KOPT-K1 (cell line): ENCODE measurements around the gene ALOXE3.
A peak's percentile ranks its signal among the peaks of the same experiment; 100 is the strongest.

Experiments used
- H3K27ac ChIP-seq: fragments of 200-600 bp; sonication (generic); 2 replicates; pipeline ENCODE4 v1.5.1; 2016; ENCODE audit warnings: antibody characterized with exemption, mild to moderate bottlenecking, low read depth, low read length; ENCODE audit not compliant: poor library complexity, severe bottlenecking
- H3K36me3 ChIP-seq: fragments of 200-600 bp; sonication (generic); 2 replicates; pipeline ENCODE4 v1.5.1; 2017; ENCODE audit warnings: antibody characterized with exemption, mild to moderate bottlenecking, low read length, moderate library complexity; ENCODE audit not compliant: insufficient read depth
- H3K9me3 ChIP-seq: fragments of 200-600 bp; sonication (generic); 2 replicates; pipeline ENCODE4 v1.5.1; 2017; ENCODE audit warnings: antibody characterized with exemption, low read length, mild to moderate bottlenecking; ENCODE audit not compliant: insufficient read depth, poor library complexity, severe bottlenecking

ALOXE3 gene

DNA sequence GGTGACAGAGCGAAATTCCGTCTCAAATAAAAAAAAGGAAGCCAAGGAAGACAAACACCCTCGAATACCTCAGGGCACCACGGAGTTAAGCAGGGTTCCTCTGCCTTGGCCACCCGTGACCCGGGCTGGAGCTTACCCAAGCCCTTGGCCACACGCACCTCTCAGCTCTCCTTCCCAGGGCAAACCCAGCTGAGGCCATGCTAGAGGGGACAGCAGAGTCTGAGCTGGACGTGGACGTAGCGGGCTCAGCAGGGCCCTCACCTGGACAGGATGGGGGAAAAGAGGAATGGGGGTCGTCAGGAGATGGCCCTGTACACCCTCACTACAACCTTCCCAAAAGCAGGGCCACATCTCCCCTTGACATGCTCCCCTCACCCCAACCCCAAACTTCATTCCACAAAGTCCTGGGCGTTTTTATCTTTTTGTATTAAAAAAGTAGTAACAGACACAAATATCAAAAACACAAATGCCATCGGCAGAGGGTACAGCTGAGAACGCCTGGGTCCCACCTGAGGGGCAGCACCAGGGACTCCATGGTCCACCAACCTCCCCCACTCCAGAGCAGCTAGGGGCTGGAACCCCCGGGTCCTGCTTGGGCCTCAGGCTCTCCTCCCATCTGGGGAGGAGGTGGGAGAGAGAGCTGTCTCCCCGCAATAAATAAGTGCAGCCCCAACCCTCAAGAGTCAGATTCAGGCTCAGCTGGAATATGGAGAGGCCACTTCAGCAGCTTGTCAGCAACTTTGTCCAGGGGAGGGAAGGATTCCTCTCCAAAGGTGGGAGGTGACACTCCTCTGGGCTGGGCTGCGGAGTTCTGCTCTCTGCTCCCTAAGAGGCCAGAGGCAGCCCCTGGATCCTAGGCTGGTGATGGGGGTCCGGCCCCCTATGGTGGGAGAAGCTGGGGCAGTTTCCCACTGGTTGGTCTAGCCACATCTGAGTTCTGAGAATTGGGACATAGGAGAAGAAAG, 22.0 kb upstream of the ALOXE3 start:
- Histone ChIP-seq H3K27ac (no peak overlapping the region), H3K36me3 (peaks cover 54% of the 10 kb centered on the region), H3K9me3 (no peaks in the 10 kb centered on the region)

GRCh38 chr17:8138672-8139371, 20.5 kb upstream of the ALOXE3 start:
- peaks cover 39% of the 10 kb centered on the region for H3K36me3 ChIP-seq
- H3K27ac ChIP-seq = peak overlapping the region; percentile 57
- no peaks in the 10 kb centered on the region for H3K9me3 ChIP-seq

DNA sequence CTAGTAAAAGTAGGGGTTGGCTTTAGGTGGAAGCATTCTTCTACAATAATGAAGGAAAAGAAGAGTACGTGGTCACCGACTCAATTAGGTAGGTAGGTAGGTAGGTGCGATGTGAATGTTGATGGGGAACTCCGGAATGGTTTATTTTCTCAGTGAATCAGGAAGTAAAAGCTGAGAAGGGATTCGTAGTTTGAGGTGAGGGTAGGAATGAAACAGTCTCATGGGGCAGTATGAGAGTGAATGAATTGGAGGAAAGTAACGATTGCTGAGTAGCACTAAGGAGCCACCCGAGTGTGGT, 20.0 kb upstream of the ALOXE3 start:
- Histone ChIP-seq H3K36me3 (peaks cover 34% of the 10 kb centered on the region), H3K9me3 (no peaks in the 10 kb centered on the region), H3K27ac (peak overlapping the region; percentile 57)

DNA sequence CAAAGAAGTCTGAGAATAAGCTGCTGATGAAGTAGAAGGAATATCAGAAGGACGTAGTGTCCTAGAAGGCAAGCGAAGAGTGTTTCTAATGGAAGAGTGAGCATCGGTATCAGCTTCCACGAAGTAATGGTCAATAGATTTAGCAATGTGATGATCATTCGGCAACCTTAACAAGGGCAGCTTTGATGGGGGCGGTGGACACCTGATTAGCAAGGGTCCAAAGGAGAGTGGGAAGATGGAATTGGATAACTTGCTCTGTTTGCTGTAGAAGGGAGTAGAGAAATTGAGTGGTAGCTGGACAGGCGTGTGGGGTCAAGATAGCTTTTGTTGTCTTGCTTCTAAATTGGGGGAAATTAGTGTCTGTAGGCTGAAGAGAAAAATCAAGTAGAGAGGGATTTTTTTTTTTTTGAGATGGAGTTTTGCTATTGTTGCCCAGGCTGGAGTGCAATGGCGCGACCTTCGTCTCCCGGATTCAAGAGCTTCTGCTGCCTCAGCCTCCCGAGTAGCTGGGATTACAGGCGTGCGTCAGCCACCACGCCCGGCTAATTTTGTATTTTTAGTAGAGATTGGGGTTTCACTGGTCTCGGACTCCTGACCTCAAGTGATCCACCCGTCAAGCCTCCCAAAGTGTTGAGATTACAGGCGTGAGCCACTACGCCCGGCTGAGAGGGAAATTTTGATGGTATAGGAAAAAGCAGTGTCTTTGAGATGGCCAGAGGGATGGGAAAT, 19.5 kb upstream of the ALOXE3 start:
- H3K36me3 ChIP-seq = peaks cover 29% of the 10 kb centered on the region
- peak overlapping the region; percentile 57 for H3K27ac ChIP-seq
- no peaks in the 10 kb centered on the region for H3K9me3 ChIP-seq

- Histone ChIP-seq H3K36me3 (no peaks in the 10 kb centered on the region), H3K9me3 (no peaks in the 10 kb centered on the region), H3K27ac (no peak overlapping the region)
Measured at GRCh38 chr17:8133941-8134340, 15.6 kb upstream of the ALOXE3 start.

DNA sequence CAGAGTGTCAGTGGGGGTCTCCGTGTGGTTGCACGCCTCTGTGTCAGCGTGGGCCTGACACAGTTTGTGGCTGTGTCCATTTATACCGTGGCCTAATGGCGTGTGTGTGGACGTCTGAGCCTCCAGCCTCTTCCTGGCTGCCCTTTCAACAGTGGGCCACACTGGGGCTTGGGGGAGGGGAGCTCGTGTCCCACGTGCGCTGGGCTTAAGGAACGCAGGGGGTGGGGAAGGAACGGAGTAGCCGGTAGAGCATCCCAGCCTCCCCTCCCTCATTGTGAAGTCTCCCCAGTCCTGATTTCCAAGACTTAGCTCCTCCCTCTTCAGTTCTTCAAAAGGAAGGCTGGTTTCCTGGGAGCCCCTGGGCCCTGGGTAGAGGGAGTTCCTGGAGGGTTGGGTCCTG, 15.1 kb upstream of the ALOXE3 start:
- Histone ChIP-seq H3K27ac (no peak overlapping the region), H3K36me3 (no peaks in the 10 kb centered on the region), H3K9me3 (no peaks in the 10 kb centered on the region)

DNA sequence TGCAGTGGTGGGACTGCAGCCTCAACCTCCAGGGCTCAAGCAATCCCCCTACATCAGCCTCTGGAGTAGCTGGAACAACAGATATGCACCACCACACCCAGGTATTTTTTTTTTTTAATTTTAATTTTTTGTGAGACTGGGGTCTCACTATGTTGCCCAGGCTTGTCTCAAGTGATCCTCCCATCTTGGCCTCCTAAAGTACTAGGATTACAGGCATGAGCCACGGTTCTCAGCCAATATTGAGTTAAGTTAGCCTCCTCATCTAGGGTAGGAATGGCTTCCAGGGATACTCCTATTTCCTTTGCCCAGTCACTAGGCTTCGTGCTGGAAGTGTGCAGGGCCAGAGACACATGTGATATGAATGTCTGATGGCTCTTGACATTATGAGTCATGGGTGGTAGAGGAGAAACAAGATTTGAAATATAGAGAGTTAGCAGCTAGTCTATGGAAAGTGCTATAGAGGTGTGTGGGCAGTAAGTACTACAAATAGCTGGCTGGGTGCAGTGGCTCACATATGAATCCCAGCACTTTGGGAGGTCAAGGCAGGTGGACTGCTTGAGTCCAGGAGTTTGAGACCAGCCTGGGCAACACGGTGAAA, 13.6 kb upstream of the ALOXE3 start:
- H3K27ac ChIP-seq = no peak overlapping the region
- no peaks in the 10 kb centered on the region for H3K9me3 ChIP-seq
- H3K36me3 ChIP-seq = no peaks in the 10 kb centered on the region

DNA sequence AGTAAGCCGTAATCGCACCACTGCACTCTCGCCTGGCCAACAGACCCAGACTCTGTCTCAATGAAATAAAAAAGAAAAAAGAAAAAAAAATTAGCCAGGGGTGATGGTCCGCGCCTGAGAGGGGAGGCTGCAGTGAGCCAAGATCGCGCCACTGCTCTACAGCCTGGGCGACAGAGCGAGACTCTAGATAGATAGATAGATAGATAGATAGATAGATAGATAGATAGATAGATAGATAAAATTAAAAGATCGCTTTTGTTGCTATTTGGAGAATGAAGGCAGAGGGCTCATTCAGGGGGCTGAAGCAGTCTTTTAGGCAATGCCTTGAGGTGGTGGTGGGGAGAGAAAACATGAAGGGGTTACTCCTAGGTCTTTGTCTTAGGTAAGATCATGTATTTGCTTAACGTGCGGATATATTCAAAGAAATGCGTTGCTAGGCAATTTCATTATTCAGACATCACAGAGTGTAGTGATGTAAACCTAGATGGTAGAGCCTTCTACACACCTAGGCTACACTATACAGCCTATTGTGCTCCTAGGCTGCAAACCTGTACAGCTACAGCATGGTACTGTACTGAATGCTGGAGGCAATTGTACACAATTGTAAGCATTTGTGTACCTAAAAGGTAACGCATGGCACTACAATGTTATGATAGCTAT, 9.9 kb upstream of the ALOXE3 start:
- Histone ChIP-seq H3K36me3 (no peaks in the 10 kb centered on the region), H3K27ac (no peak overlapping the region), H3K9me3 (no peaks in the 10 kb centered on the region)

DNA sequence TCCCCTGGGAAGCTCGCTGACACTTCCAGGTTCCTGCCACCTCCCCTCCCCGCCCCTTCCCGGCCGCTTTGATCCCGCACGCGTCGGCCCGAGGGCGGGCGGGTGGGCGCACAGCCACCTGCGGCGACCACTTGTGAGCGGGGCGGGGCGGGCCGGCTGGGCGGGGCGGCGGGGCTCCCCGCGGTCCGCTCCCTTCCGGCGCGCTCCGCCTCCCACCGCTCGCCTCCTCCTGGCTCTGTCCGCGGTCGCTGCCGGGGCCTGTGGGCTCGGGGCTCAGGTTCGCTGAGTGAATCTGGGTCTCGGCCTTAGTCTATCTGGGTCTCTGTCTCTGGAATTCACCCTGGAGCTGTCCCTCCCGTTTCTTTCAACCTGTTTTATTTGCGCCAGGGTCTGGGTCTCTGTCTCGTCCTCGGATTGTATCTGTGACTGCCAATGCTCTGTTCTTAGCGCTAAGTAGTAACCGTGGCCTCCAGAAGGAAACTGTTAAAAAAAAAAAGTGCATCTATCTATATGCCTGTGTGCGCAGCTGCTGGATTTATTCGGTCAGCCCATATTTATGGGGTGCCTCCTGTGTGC, 8.3 kb upstream of the ALOXE3 start:
- Histone ChIP-seq H3K27ac (peak overlapping the region; percentile 5), H3K36me3 (no peaks in the 10 kb centered on the region), H3K9me3 (no peaks in the 10 kb centered on the region)

GRCh38 chr17:8125947-8126490, 7.7 kb upstream of the ALOXE3 start:
- H3K36me3 ChIP-seq = no peaks in the 10 kb centered on the region
- H3K9me3 ChIP-seq = no peaks in the 10 kb centered on the region
- H3K27ac ChIP-seq = peak overlapping the region; percentile 5

DNA sequence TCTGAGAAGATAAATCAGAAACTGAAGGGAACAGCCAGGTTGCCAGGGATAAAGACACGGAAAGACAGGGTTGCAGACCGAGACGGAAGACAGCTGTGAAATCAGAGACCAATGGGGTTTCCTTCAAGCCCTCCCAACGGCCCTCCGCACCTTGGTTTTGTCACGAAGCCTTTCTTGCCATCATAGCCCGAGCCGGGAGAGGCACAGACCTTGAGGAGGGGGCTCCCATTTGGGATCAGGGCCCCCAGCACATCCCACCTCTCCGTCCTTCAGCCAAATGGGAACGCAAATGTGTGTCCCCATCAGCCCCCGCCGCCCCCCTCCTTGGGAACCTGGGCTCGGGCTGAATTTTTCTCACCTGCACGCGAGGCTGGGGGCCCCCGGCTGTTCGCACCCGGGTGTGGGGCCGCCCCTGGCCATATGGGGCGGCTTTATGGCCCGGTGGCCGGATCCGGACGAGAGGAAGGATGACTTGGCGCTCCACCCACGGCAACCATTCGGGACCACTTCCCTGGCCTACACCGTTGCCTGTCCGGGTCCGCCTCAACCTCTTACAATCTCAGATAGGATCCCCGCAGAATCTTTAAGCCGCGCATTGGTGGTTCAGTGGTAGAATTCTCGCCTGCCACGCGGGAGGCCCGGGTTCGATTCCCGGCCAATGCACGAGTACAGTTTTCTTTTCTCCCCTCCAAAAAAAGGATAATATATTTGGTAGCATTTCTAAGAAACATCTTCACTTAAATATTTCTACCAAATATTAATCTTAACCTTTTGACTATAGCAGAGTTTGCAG, 7.0 kb upstream of the ALOXE3 start:
- H3K9me3 ChIP-seq = no peaks in the 10 kb centered on the region
- peak overlapping the region; percentile 5 for H3K27ac ChIP-seq
- no peaks in the 10 kb centered on the region for H3K36me3 ChIP-seq

GRCh38 chr17:8124350-8125153, 6.2 kb upstream of the ALOXE3 start:
- Histone ChIP-seq H3K36me3 (no peaks in the 10 kb centered on the region), H3K27ac (no peak overlapping the region), H3K9me3 (no peaks in the 10 kb centered on the region)
